ENCODE results near the gene SPRN. TPM values are rescaled to one million over a fixed set of nuclear protein-coding genes. Genes with fewer than 3 reads are reported as not detected.
"Not testable (repeated sequence)": the region's sequence is repeated elsewhere in the genome, so short reads cannot be mapped to it uniquely, and the experiment has no call there.

SPRN gene
- total RNA-seq: under 0.01 TPM

GRCh38 chr10:133424601-133425000 is at the start of gene SPRN:
TSS of gene SPRN (minus strand) at chr10:133424625. CDS start at chr10:133423681, 944 bp downstream.
- DNase-seq (ENCODE audit: low read depth in 2 of 3, low spot score in 2 of 3): not testable (repeated sequence)

GRCh38 chr10:133474027-133474426 is 49.6 kb upstream of the SPRN start:
- no peak for DNase-seq (ENCODE audit: low read depth in 2 of 3, low spot score in 2 of 3)

GRCh38 chr10:133473270-133473669 is 48.8 kb upstream of the SPRN start:
- no peak for DNase-seq (ENCODE audit: low read depth in 2 of 3, low spot score in 2 of 3)

GRCh38 chr10:133471300-133472109 is 47.1 kb upstream of the SPRN start:
- no peak for DNase-seq (ENCODE audit: low read depth in 2 of 3, low spot score in 2 of 3)

- not testable (repeated sequence) for DNase-seq (ENCODE audit: low read depth in 2 of 3, low spot score in 2 of 3)
Observed at GRCh38 chr10:133469205-133469604, 44.8 kb upstream of the SPRN start.

GRCh38 chr10:133467286-133467911 is 43.0 kb upstream of the SPRN start:
- DNase-seq (ENCODE audit: low read depth in 2 of 3, low spot score in 2 of 3): no peak

GRCh38 chr10:133466683-133467275 is 42.4 kb upstream of the SPRN start:
- no peak for DNase-seq (ENCODE audit: low read depth in 2 of 3, low spot score in 2 of 3)

GRCh38 chr10:133465950-133466474 is 41.6 kb upstream of the SPRN start:
- no peak for DNase-seq (ENCODE audit: low read depth in 2 of 3, low spot score in 2 of 3)

- DNase-seq (ENCODE audit: low read depth in 2 of 3, low spot score in 2 of 3): no peak
Observed at GRCh38 chr10:133465191-133465949, 40.9 kb upstream of the SPRN start.

GRCh38 chr10:133464582-133465031 is 40.2 kb upstream of the SPRN start:
- no peak for DNase-seq (ENCODE audit: low read depth in 2 of 3, low spot score in 2 of 3)

GRCh38 chr10:133462512-133463305 is 38.3 kb upstream of the SPRN start:
- DNase-seq (ENCODE audit: low read depth in 2 of 3, low spot score in 2 of 3): no peak

- DNase-seq (ENCODE audit: low read depth in 2 of 3, low spot score in 2 of 3): no peak
Observed at GRCh38 chr10:133461841-133462240, 37.4 kb upstream of the SPRN start.

- DNase-seq (ENCODE audit: low read depth in 2 of 3, low spot score in 2 of 3): no peak
Observed at GRCh38 chr10:133461027-133461426, 36.6 kb upstream of the SPRN start.

- no peak for DNase-seq (ENCODE audit: low read depth in 2 of 3, low spot score in 2 of 3)
Observed at GRCh38 chr10:133460208-133460769, 35.9 kb upstream of the SPRN start.

- no peak for DNase-seq (ENCODE audit: low read depth in 2 of 3, low spot score in 2 of 3)
Observed at GRCh38 chr10:133459454-133460207, 35.2 kb upstream of the SPRN start.

GRCh38 chr10:133458710-133459453 is 34.5 kb upstream of the SPRN start:
- DNase-seq (ENCODE audit: low read depth in 2 of 3, low spot score in 2 of 3): no peak

GRCh38 chr10:133458021-133458709 is 33.7 kb upstream of the SPRN start:
- no peak for DNase-seq (ENCODE audit: low read depth in 2 of 3, low spot score in 2 of 3)
